Endothelial cell of umbilical vein (primary cell): ENCODE measurements around the gene GRK4. TPM values are rescaled to one million over a fixed set of nuclear protein-coding genes. Genes with fewer than 3 reads are reported as not detected.
"Not testable (repeated sequence)": the region's sequence is repeated elsewhere in the genome, so short reads cannot be mapped to it uniquely, and the experiment has no call there.

Experiments used
- BruUV-seq: library from RNA; stranded (reverse); fragments of 400-500 nt; replicated peaks from 2 replicates; lab custom pipeline; 2021; lab: Mats Ljungman, UMichigan
- CTCF ChIA-PET: fragments of 300-600, 350-600 bp; sonication (Branson Sonifier 250); formaldehyde crosslinking; loops from one replicate; lab custom pipeline; 2021; ENCODE audit warnings: antibody characterized with exemption, inconsistent platforms; lab: Charles Lee
- POLR2A ChIA-PET: fragments of 300-600, 350-600 bp; sonication (Branson Sonifier 250); formaldehyde crosslinking; loops from one replicate; lab custom pipeline; 2021; ENCODE audit warnings: antibody characterized with exemption, inconsistent platforms; lab: Charles Lee
- DNase-seq: peaks from one replicate; pipeline ENCODE4 v3.0.0-alpha.2; 2011; ENCODE audit warnings: low read depth, low spot score
- FAIRE-seq: peaks from 2 replicates; lab custom pipeline; 2011; peaks lifted over from hg19 to GRCh38; lab: Jason Lieb, UNC
- H2AFZ ChIP-seq: 2 replicates; pipeline ENCODE4 v1.6.0; 2012; ENCODE audit warnings: low read depth, low read length, control low read depth, inconsistent platforms
- H3K27ac ChIP-seq: 2 replicates; pipeline ENCODE4 v1.5.1; 2011; ENCODE audit warnings: low read depth, mild to moderate bottlenecking, control low read depth, low read length, moderate library complexity; ENCODE audit not compliant: insufficient read depth
- H3K27me3 ChIP-seq, 2 experiments: 2 replicates each; pipeline versions ENCODE4 v1.6.0 to v1.6.1; 2011; ENCODE audit warnings: low read length in 2 of 2, mixed read lengths in 1 of 2; ENCODE audit not compliant: control insufficient read depth in 2 of 2, insufficient read depth in 2 of 2
- H3K36me3 ChIP-seq, 2 experiments: 2 replicates in 1 of 2; 3 replicates in 1 of 2; pipeline ENCODE4 v1.5.1; 2011; ENCODE audit warnings: low read length in 2 of 2, mild to moderate bottlenecking in 1 of 2, moderate library complexity in 1 of 2; ENCODE audit not compliant: control insufficient read depth in 2 of 2, insufficient read depth in 2 of 2; ENCODE audit errors: extremely low read depth in 1 of 2
- H3K4me1 ChIP-seq: 3 replicates; pipeline ENCODE4 v1.5.1; 2011; ENCODE audit warnings: mild to moderate bottlenecking, low read length; ENCODE audit not compliant: control insufficient read depth, insufficient read depth; ENCODE audit errors: extremely low read depth
- H3K4me2 ChIP-seq: 2 replicates; pipeline ENCODE4 v1.6.1; 2011; ENCODE audit warnings: low read length, control low read depth, mixed read lengths; ENCODE audit not compliant: insufficient read depth
- H3K4me3 ChIP-seq, 3 experiments: fragments of 200-600 bp in 1 of 3; sonication (generic), shearing (Covaris generic) in 1 of 3; replicated peaks in 1 of 3; 2 replicates each; pipeline ENCODE4 v1.5.1; 2011 to 2016; ENCODE audit warnings: control low read depth in 3 of 3, low read length in 3 of 3, mild to moderate bottlenecking in 2 of 3, inconsistent platforms in 1 of 3, low read depth in 1 of 3, moderate library complexity in 1 of 3; ENCODE audit not compliant: insufficient read depth in 1 of 3
- H3K79me2 ChIP-seq: 2 replicates; pipeline ENCODE4 v1.6.0; 2012; ENCODE audit warnings: low read length, inconsistent platforms; ENCODE audit not compliant: control insufficient read depth, insufficient read depth
- H3K9ac ChIP-seq: replicated peaks from 2 replicates; pipeline ENCODE3; 2011; ENCODE audit warnings: low read length, control low read depth; ENCODE audit not compliant: insufficient read depth; ENCODE audit errors: extremely low read depth
- H3K9me1 ChIP-seq: replicated peaks from 3 replicates; pipeline ENCODE4 v1.6.0; 2011; ENCODE audit warnings: mild to moderate bottlenecking, low read length; ENCODE audit not compliant: control insufficient read depth, insufficient read depth; ENCODE audit errors: extremely low read depth
- H3K9me3 ChIP-seq: replicated peaks from 2 replicates; pipeline ENCODE4 v1.5.1; 2012; ENCODE audit warnings: low read length, inconsistent platforms; ENCODE audit not compliant: control insufficient read depth, insufficient read depth
- H4K20me1 ChIP-seq: replicated peaks from 2 replicates; pipeline ENCODE3; 2011; ENCODE audit warnings: mild to moderate bottlenecking, low read length; ENCODE audit not compliant: control insufficient read depth, insufficient read depth; ENCODE audit errors: extremely low read depth
- EZH2 ChIP-seq: IDR thresholded peaks from 2 replicates; pipeline ENCODE4 v1.6.1; 2012; ENCODE audit warnings: borderline replicate concordance, low read depth, mild to moderate bottlenecking, moderate library complexity, low read length, inconsistent platforms; ENCODE audit not compliant: severe bottlenecking
- FOS ChIP-seq: IDR thresholded peaks from 2 replicates; pipeline ENCODE4 v1.6.1; 2011; ENCODE audit warnings: mild to moderate bottlenecking, low read length, moderate library complexity, borderline replicate concordance; ENCODE audit not compliant: insufficient read depth
- GATA2 ChIP-seq: IDR thresholded peaks from 2 replicates; pipeline ENCODE4 v1.7.0; 2011; ENCODE audit warnings: low read depth, mild to moderate bottlenecking, moderate library complexity, mixed read lengths, low read length; ENCODE audit not compliant: insufficient read length, insufficient read depth
- JUN ChIP-seq: IDR thresholded peaks from 2 replicates; pipeline ENCODE4 v1.6.1; 2011; ENCODE audit warnings: borderline replicate concordance, low read depth; ENCODE audit not compliant: insufficient read length, insufficient read depth
- MYC ChIP-seq: IDR thresholded peaks from one replicate; pipeline ENCODE4 v1.6.1; 2011; ENCODE audit warnings: mild to moderate bottlenecking, low read depth, low read length
- POLR2A ChIP-seq: IDR thresholded peaks from 2 replicates; pipeline ENCODE4 v1.6.1; 2012; ENCODE audit warnings: low read depth, mild to moderate bottlenecking, control low read depth, low read length
- POLR2AphosphoS5 ChIP-seq: IDR thresholded peaks from 2 replicates; pipeline ENCODE4 v1.6.1; 2012; ENCODE audit warnings: low read depth, mild to moderate bottlenecking, control low read depth, low read length, moderate library complexity; ENCODE audit not compliant: insufficient read depth
- dilution Hi-C: fragments of 300-500 bp; cut with MboI; formaldehyde crosslinking; loops from one replicate; pipeline ENCODE4 v1.15.0; 2019; ENCODE audit warnings: low sequenced_read_pairs; ENCODE audit not compliant: extremely low pct_ligation_motif_present
- intact Hi-C: fragments of 100-400 bp; cut with micrococcal nuclease; formaldehyde crosslinking; loops from one replicate; pipeline ENCODE4 v1.10.0; 2022
- polyA plus RNA-seq, 4 experiments: library from polyadenylated mRNA; depleted of rRNA in 3 of 4; stranded (reverse) in 3 of 4; unstranded in 1 of 4; fragments of >200 nt; gene quantifications; 2 replicates each; pipeline versions ENCODE4 v1.2.1 to v1.2.3, GENCODE V29; 2011 to 2012; ENCODE audit warnings: missing spikeins in 1 of 4
- total RNA-seq: library from RNA; stranded (reverse); gene quantifications from 2 replicates; pipeline ENCODE4 v1.2.3, GENCODE V29; 2021
- TF ChIP-seq, protein P1 (sequence below), 2 donors: IDR thresholded peaks; 1 replicate in 1 of 2; 2 replicates in 1 of 2; pipeline ENCODE4 v1.5.1; 2011; ENCODE audit warnings: low read length in 2 of 2, mild to moderate bottlenecking in 2 of 2, moderate library complexity in 2 of 2, control low read depth in 1 of 2, inconsistent platforms in 1 of 2, low read depth in 1 of 2; ENCODE audit not compliant: insufficient read depth in 1 of 2; ENCODE audit errors: extremely low read depth in 1 of 2
- TF ChIP-seq, protein P2 (sequence below): IDR thresholded peaks from 2 replicates; pipeline ENCODE4 v1.6.1; 2011; ENCODE audit not compliant: insufficient read depth, insufficient read length

GRK4 gene
- total and polyA plus RNA-seq, 2 donors (not counting 3 experiments of a cell fraction or from before 2014, with no cell fraction given), result 3.1 to 6.3 TPM

DNA sequence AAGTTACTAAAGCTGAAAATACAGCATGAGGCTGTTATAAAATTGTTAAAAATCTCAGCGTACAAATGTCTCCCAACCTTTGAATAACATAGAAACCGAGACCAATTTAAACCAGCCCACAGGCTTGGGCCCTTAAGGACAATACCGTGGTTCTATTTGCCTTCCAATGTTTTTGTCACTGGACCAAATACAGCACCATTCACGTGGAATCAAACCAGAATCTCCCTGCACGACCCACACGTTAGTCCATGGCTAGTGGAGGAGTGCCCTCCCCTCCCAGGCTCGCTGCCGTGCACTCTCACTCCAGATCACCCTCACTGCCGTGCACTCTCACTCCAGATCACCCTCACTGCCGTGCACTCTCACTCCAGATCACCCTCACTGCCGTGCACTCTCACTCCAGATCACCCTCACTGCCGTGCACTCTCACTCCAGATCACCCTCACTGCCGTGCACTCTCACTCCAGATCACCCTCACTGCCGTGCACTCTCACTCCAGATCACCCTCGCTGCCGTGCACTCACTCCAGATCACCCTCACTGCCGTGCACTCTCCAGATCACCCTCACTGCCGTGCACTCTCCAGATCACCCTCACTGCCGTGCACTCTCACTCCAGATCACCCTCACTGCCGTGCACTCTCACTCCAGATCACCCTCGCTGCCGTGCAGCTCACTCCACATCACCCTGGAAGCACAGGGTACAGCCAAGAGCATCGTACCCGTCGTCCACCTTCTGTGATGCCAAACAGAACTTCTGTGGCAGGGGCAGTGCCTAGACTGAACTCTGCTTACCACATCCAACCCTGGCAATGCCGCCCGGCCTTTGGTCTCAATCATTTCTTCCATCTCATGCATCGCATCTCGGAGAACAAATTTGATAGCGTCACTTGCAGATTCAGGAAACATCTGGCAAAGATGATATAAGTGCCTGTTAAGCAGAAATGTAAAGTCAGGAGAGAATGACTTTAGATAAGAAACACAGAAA lies 17.5 kb upstream of the GRK4 start:
- H3K9me1 ChIP-seq, H4K20me1 ChIP-seq, dilution Hi-C loops, H2AFZ ChIP-seq, FAIRE-seq, H3K4me2 ChIP-seq, H3K79me2 ChIP-seq, H3K27ac ChIP-seq, H3K4me3 ChIP-seq, DNase-seq, H3K27me3 ChIP-seq, POLR2A ChIA-PET, BruUV-seq, H3K9ac ChIP-seq, H3K9me3 ChIP-seq, intact Hi-C loops, H3K4me1 ChIP-seq: not testable (repeated sequence)
- H3K36me3 ChIP-seq, result peaks cover 28 to 71% of the 10 kb centered on the region in 2 experiments
- CTCF ChIA-PET, result interaction anchor here (0.7 to 2.3 kb wide), 3 partner anchors 8 to 18 kb away, joined by 3 to 5 read pairs (median 4); partner anchors contain the start of genes GRK4 and NOP14

DNA sequence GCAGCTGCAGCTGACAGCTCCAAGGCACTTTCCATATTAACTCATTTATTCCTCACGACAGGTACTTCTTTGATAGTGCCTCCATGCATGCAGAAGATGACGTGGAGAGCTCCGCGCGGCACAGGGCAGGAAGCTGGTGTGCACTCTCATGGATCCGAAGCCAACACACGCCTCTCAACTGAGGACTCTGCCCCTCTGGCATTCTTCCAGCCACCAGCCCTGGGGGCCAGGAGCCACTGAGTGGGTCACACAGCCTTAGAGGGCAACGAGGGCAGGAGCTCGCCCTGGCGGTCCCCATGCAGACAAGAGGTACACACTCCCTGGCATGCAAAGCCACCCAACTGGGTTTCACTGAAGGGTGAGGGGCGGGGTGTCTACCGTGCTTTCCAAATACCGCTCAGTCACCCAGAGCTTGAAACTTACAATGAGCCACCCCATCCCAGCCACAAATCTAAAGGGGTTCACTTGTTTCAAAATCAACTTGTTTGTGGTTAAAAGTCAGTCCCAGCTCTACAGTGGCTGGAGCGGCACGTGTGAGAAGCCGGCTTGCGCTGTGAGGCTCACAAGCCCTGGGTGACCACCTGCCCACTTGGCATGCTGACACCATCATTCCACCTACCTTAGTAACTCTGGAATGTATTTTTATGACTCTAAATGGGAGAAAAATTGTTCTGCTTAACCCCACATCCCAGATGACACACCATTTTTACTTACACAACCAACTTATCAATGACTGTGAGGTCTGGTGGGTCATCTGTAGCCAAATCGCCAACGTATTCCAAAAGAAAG lies 16.4 kb upstream of the GRK4 start:
- no peaks in the 10 kb centered on the region for H3K4me1 ChIP-seq
- no peaks in the 10 kb centered on the region for H3K27me3 ChIP-seq
- CTCF ChIA-PET, result interaction anchor here (3.0 kb wide), 1 partner anchor 16 kb away, joined by 21 read pairs; the partner anchor contains the start of genes GRK4 and NOP14
- H3K9me3 ChIP-seq, result no peaks in the 10 kb centered on the region
- TF ChIP-seq, protein P1, sequence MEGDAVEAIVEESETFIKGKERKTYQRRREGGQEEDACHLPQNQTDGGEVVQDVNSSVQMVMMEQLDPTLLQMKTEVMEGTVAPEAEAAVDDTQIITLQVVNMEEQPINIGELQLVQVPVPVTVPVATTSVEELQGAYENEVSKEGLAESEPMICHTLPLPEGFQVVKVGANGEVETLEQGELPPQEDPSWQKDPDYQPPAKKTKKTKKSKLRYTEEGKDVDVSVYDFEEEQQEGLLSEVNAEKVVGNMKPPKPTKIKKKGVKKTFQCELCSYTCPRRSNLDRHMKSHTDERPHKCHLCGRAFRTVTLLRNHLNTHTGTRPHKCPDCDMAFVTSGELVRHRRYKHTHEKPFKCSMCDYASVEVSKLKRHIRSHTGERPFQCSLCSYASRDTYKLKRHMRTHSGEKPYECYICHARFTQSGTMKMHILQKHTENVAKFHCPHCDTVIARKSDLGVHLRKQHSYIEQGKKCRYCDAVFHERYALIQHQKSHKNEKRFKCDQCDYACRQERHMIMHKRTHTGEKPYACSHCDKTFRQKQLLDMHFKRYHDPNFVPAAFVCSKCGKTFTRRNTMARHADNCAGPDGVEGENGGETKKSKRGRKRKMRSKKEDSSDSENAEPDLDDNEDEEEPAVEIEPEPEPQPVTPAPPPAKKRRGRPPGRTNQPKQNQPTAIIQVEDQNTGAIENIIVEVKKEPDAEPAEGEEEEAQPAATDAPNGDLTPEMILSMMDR (IDR thresholded peaks at IDR 0.05; ENCODE audit: extremely low read depth in 1 of 2, insufficient read depth in 1 of 2, low read depth in 1 of 2, low read length in 2 of 2), result no peak
- TF ChIP-seq FOS, result no peak
- TF ChIP-seq POLR2A, result no peak
- no peak for TF ChIP-seq POLR2AphosphoS5
- TF ChIP-seq, protein P2, sequence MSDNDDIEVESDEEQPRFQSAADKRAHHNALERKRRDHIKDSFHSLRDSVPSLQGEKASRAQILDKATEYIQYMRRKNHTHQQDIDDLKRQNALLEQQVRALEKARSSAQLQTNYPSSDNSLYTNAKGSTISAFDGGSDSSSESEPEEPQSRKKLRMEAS, result no peak
- TF ChIP-seq EZH2, result no peak
- no peak for TF ChIP-seq JUN
- no peak for TF ChIP-seq MYC
- no peak for TF ChIP-seq GATA2
- POLR2A ChIA-PET, result no interaction called here
- H3K4me3 ChIP-seq, result no peak overlapping the region
- intact Hi-C loops (no loop called here), dilution Hi-C loops (no loop called here)
- no peak overlapping the region for H2AFZ ChIP-seq
- H3K4me2 ChIP-seq, result no peak overlapping the region
- no TSS peak for BruUV-seq
- peaks cover 2% of the 10 kb centered on the region for H3K79me2 ChIP-seq
- no peaks in the 10 kb centered on the region for H3K9me1 ChIP-seq
- H4K20me1 ChIP-seq, result no peaks in the 10 kb centered on the region
- no peak for FAIRE-seq
- peaks cover 34 to 64% of the 10 kb centered on the region in 2 experiments for H3K36me3 ChIP-seq
- no peak overlapping the region for H3K9ac ChIP-seq
- no peak for DNase-seq
- H3K27ac ChIP-seq, result no peak overlapping the region
